Activated CD4-positive, CD25-positive, alpha-beta regulatory T cell treated with anti-CD3 and anti-CD28 coated beads, Interleukin-2, amount 50 U/mL, for 16 hours (primary cell): ENCODE results near the gene ARL17A.
"Not testable (repeated sequence)": the region's sequence is repeated elsewhere in the genome, so short reads cannot be mapped to it uniquely, and the experiment has no call there.

Experiments
- DNase-seq: peaks from one replicate; pipeline ENCODE4 v3.0.0-alpha.2; 2020; ENCODE audit warnings: low read depth, low spot score

Gene ARL17A

GRCh38 chr17:46548607-46549006 is 30.9 kb downstream of the ARL17A start:
- not testable (repeated sequence) for DNase-seq

- DNase-seq, result not testable (repeated sequence)
These were observed 44.8 kb downstream of the ARL17A start for GRCh38 chr17:46534716-46535115.

GRCh38 chr17:46512168-46512567 is 67.3 kb downstream of the ARL17A start, which contains the start of gene LRRC37A2:
LRRC37A2 (plus strand) TSS chr17:46512468; CDS start chr17:46512713, 245 bp downstream.
- DNase-seq, result not testable (repeated sequence)

GRCh38 chr17:46505896-46506295 is 73.6 kb downstream of the ARL17A start:
- not testable (repeated sequence) for DNase-seq

GRCh38 chr17:46499437-46500139 is 79.9 kb downstream of the ARL17A start:
- DNase-seq, result not testable (repeated sequence)

GRCh38 chr17:46492021-46492420 is 87.5 kb downstream of the ARL17A start:
- not testable (repeated sequence) for DNase-seq

GRCh38 chr17:46481310-46481709 is 98.2 kb downstream of the ARL17A start:
- DNase-seq, result not testable (repeated sequence)

GRCh38 chr17:46478823-46479222 is 100.7 kb downstream of the ARL17A start:
- not testable (repeated sequence) for DNase-seq

GRCh38 chr17:46475583-46475982 is 103.9 kb downstream of the ARL17A start:
- DNase-seq, result not testable (repeated sequence)

- not testable (repeated sequence) for DNase-seq
These were observed 105.0 kb downstream of the ARL17A start for GRCh38 chr17:46474489-46474888.

GRCh38 chr17:46467618-46468017 is 111.9 kb downstream of the ARL17A start:
- not testable (repeated sequence) for DNase-seq
